ENCODE results near the gene MMP19. TPM values are rescaled to one million over a fixed set of nuclear protein-coding genes. Genes with fewer than 3 reads are reported as not detected.

Gene MMP19
- total RNA-seq, 1 experiment from 2014 or later = 0.04 TPM

- Histone ChIP-seq H3K27ac (ENCODE audit: low read length) (peak overlapping the region; percentile 51), H3K4me1 (ENCODE audit: insufficient read depth, low read length) (peaks cover 21% of the 10 kb centered on the region), H2AFZ (ENCODE audit: low read length) (peak overlapping the region; percentile 82), H3K27me3 (ENCODE audit: low read length) (no peaks in the 10 kb centered on the region), H3K9me2 (replicated peaks; ENCODE audit: low read length) (no peaks in the 10 kb centered on the region), H3K79me2 (ENCODE audit: low read length) (peaks cover 79% of the 10 kb centered on the region), H3K4me2 (ENCODE audit: low read length) (peak overlapping the region; percentile 98), H3K4me3 (ENCODE audit: low read length) (peak overlapping the region; percentile 94), H4K20me1 (ENCODE audit: low read length) (peaks cover 18% of the 10 kb centered on the region), H3K9me3 (ENCODE audit: low read length) (no peaks in the 10 kb centered on the region), H3F3A (ENCODE audit: low read length, unreplicated experiment) (no peaks in the 10 kb centered on the region), H3K9ac (ENCODE audit: low read length) (peak overlapping the region; percentile 93), H3K36me3 (ENCODE audit: low read depth, low read length) (peaks cover 31% of the 10 kb centered on the region)
- peak; percentile 17 for DNase-seq
- intact Hi-C loops (cut with micrococcal nuclease) = loop anchor here (1.0 to 5.0 kb wide), 3 partner anchors 12 to 116 kb away; partner anchors contain the start of genes DNAJC14 and GDF11
- ChIA-PET POLR2A (ENCODE audit: unreplicated experiment) (interaction anchor here (0.5 to 2.3 kb wide), 5 partner anchors 13 to 157 kb away, joined by 3 to 32 read pairs (median 6); partner anchors contain the start of genes DNAJC14 and RAB5B), CTCF (interaction anchor here (1.0 to 1.9 kb wide), 2 partner anchors 123 to 135 kb away, joined by 4 to 8 read pairs; a partner anchor contains a TSS)
- TF ChIP-seq CTCF (conservative IDR thresholded peaks at IDR 0.05; ENCODE audit: low read depth, low read length) = no peak
- TF ChIP-seq EZH2 (IDR thresholded peaks at IDR 0.05; ENCODE audit: low read length, unreplicated experiment) = no peak
- TF ChIP-seq EZH2phosphoT487 (IDR thresholded peaks at IDR 0.05; ENCODE audit: borderline replicate concordance, low read length) = no peak
- no peak for ATAC-seq
- TSS peak; percentile 76 for BruUV-seq (replicated peaks)
Observed at GRCh38 chr12:55816881-55817344, 25.8 kb downstream of the MMP19 start.

GRCh38 chr12:55815473-55815872 is 27.3 kb downstream of the MMP19 start:
- intact Hi-C loops (cut with micrococcal nuclease) = loop anchor here (5.0 kb wide), 1 partner anchor 73 kb away; the partner anchor contains the start of gene GDF11
- no peak overlapping the region for H2AFZ ChIP-seq (ENCODE audit: low read length)
- ChIA-PET CTCF (no interaction called here), POLR2A (ENCODE audit: unreplicated experiment) (no interaction called here)
- peak overlapping the region; percentile 98 for H3K4me2 ChIP-seq (ENCODE audit: low read length)
- H4K20me1 ChIP-seq (ENCODE audit: low read length) = peaks cover 18% of the 10 kb centered on the region
- no peaks in the 10 kb centered on the region for H3F3A ChIP-seq (ENCODE audit: low read length, unreplicated experiment)
- H3K4me1 ChIP-seq (ENCODE audit: insufficient read depth, low read length) = peaks cover 21% of the 10 kb centered on the region
- H3K9me3 ChIP-seq (ENCODE audit: low read length) = no peaks in the 10 kb centered on the region
- peaks cover 93% of the 10 kb centered on the region for H3K79me2 ChIP-seq (ENCODE audit: low read length)
- H3K36me3 ChIP-seq (ENCODE audit: low read depth, low read length) = peaks cover 21% of the 10 kb centered on the region
- BruUV-seq (replicated peaks) = no TSS peak
- peak overlapping the region; percentile 93; the same call in 1 of the 2 replicates for H3K9ac ChIP-seq (ENCODE audit: low read length)
- peak overlapping the region; percentile 94 for H3K4me3 ChIP-seq (ENCODE audit: low read length)
- DNase-seq (no peak), ATAC-seq (no peak)
- H3K9me2 ChIP-seq (replicated peaks; ENCODE audit: low read length) = no peaks in the 10 kb centered on the region
- no peak for TF ChIP-seq CTCF (conservative IDR thresholded peaks at IDR 0.05; ENCODE audit: low read depth, low read length)
- no peak for TF ChIP-seq EZH2phosphoT487 (IDR thresholded peaks at IDR 0.05; ENCODE audit: borderline replicate concordance, low read length)
- TF ChIP-seq EZH2 (IDR thresholded peaks at IDR 0.05; ENCODE audit: low read length, unreplicated experiment) = no peak
- H3K27ac ChIP-seq (ENCODE audit: low read length) = no peak overlapping the region
- no peaks in the 10 kb centered on the region for H3K27me3 ChIP-seq (ENCODE audit: low read length)

- Histone ChIP-seq H3K36me3 (ENCODE audit: low read depth, low read length) (peaks cover 9% of the 10 kb centered on the region; the same call in 1 of the 2 replicates), H4K20me1 (ENCODE audit: low read length) (peaks cover 18% of the 10 kb centered on the region), H3K27me3 (ENCODE audit: low read length) (no peaks in the 10 kb centered on the region), H3K27ac (ENCODE audit: low read length) (no peak overlapping the region), H3K9ac (ENCODE audit: low read length) (no peak overlapping the region), H3K4me1 (ENCODE audit: insufficient read depth, low read length) (peaks cover 21% of the 10 kb centered on the region), H3K4me3 (ENCODE audit: low read length) (no peak overlapping the region), H3F3A (ENCODE audit: low read length, unreplicated experiment) (no peaks in the 10 kb centered on the region), H2AFZ (ENCODE audit: low read length) (no peak overlapping the region), H3K4me2 (ENCODE audit: low read length) (no peak overlapping the region), H3K9me2 (replicated peaks; ENCODE audit: low read length) (no peaks in the 10 kb centered on the region), H3K79me2 (ENCODE audit: low read length) (peaks cover 94% of the 10 kb centered on the region), H3K9me3 (ENCODE audit: low read length) (no peaks in the 10 kb centered on the region)
- intact Hi-C loops (cut with micrococcal nuclease) = no loop called here
- ChIA-PET CTCF (no interaction called here), POLR2A (ENCODE audit: unreplicated experiment) (no interaction called here)
- BruUV-seq (replicated peaks) = no TSS peak
- no peak for TF ChIP-seq EZH2phosphoT487 (IDR thresholded peaks at IDR 0.05; ENCODE audit: borderline replicate concordance, low read length)
- no peak for TF ChIP-seq CTCF (conservative IDR thresholded peaks at IDR 0.05; ENCODE audit: low read depth, low read length)
- TF ChIP-seq EZH2 (IDR thresholded peaks at IDR 0.05; ENCODE audit: low read length, unreplicated experiment) = no peak
- DNase-seq (no peak), ATAC-seq (no peak)
Observed at GRCh38 chr12:55814257-55814656, 28.5 kb downstream of the MMP19 start.
